ENCODE data around the gene RAB3GAP1.

Gene RAB3GAP1

DNA sequence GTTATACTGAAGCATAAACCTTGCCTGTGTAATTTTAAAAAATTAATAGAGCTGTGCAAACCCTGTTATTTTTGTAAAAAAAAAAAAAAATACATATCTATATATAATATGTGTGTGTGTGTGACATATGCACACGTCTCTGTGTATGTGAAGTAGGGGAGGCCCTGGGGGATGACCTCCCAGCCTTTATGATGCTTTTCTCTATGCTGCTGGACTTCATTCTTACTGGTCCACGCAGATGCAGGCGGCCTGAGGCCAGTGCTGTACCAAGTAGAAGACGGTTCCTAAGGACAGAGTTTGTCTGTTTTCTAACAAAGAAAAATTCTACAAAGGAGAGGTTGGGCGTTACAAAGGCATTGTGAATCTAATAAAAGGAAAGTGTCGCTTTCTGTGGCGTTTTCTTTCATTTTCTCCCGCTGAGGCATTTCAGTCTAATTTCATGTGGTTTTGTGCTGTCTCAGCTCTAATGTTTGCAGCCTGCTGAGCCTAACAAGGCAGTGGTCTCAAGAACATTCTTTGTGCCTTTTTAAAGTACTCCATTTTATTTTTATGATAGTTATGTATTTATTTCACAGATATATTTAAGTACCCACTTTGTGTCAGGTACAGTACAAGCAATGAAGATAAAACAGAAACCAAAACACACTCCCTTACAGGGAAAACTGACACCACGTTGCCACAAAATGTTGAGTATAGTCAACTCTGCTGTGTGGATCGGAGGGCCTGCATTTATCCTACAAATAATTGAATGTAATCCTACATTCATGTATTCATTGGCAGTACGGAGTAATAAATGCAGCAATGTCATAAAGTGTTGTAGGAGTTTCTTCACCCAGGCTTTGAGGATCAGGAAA lies 118.0 kb downstream of the RAB3GAP1 start:
- H3K79me2 ChIP-seq (ENCODE audit: control insufficient read depth, insufficient read depth, low read length): no peaks in the 10 kb centered on the region
- H3K27me3 ChIP-seq (ENCODE audit: insufficient read depth, low read length, poor library complexity): no peaks in the 10 kb centered on the region
- H2AK5ac ChIP-seq (ENCODE audit: low read length): no peak overlapping the region
- H3K4me1 ChIP-seq (ENCODE audit: control insufficient read depth, low read depth, low read length): no peaks in the 10 kb centered on the region
- H2BK120ac ChIP-seq (ENCODE audit: low read depth, low read length): no peak overlapping the region
- H4K5ac ChIP-seq (ENCODE audit: low read length): no peak overlapping the region
- H3K18ac ChIP-seq (ENCODE audit: low read length): no peak overlapping the region
- H2BK5ac ChIP-seq (ENCODE audit: low read length): no peak overlapping the region
- H3K79me1 ChIP-seq (ENCODE audit: low read length): no peaks in the 10 kb centered on the region
- peaks cover 5% of the 10 kb centered on the region for H3K36me3 ChIP-seq (ENCODE audit: control insufficient read depth, insufficient read depth, low read length)
- H4K8ac ChIP-seq (ENCODE audit: low read depth, low read length): no peak overlapping the region
- no peak overlapping the region for H3K4me3 ChIP-seq (ENCODE audit: low read length)
- no peak overlapping the region for H3K56ac ChIP-seq (ENCODE audit: low read length)
- no peak overlapping the region for H3K23ac ChIP-seq (ENCODE audit: low read length)
- DNase-seq: no peak
- H3K27ac ChIP-seq (ENCODE audit: low read depth, low read length): no peak overlapping the region
- no peak overlapping the region for H3K9ac ChIP-seq (ENCODE audit: low read length)
- WGBS (ENCODE audit: extremely low coverage, insufficient coverage, low lambda C conversion rate): no CpG with 5 or more reads among the region's 11 CpGs
- H3K4ac ChIP-seq (ENCODE audit: low read depth, low read length): no peak overlapping the region
- H3K4me2 ChIP-seq (ENCODE audit: low read length): no peak overlapping the region
- H2BK15ac ChIP-seq (replicated peaks; ENCODE audit: low read depth): no peak overlapping the region

DNA sequence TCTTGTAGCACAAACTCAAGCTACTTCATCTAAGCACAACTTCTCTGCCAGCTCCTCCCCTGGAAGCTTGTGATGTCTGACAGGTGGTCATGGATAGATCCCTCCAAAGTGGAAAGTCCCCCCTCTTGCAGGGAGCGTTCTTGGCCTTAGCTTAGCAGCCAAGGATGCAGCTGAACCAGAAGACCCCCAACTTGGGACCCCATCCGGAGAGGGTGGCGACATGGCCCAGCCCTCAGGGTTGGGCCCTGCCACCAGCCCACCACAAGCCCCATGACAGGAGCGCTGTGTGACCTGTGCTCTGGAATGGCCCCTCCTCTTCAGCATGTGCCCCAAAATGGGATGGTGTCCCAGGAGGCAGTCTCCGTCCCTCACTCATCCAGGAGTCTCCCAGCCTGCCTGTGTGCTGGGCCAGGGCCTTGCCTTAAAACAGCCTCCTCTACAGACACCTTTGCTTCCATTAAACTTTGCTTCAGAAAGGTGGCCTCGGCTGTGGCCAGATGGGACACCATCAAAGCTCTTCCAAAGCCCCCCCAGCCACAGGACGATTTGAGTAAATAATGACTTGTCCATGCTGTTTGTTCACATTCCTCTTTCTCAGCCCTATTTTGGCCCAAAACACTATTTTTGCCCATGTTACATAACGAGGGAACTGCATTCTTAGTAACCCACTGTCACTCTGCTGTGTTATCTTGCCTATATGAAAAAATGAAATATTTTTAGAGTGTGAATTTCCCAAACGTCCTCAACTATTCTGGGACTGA lies 122.1 kb downstream of the RAB3GAP1 start:
- no peaks in the 10 kb centered on the region for H3K79me2 ChIP-seq (ENCODE audit: control insufficient read depth, insufficient read depth, low read length)
- H3K4me3 ChIP-seq (ENCODE audit: low read length): no peak overlapping the region
- no peak overlapping the region for H3K4me2 ChIP-seq (ENCODE audit: low read length)
- no peak overlapping the region for H4K5ac ChIP-seq (ENCODE audit: low read length)
- H3K27ac ChIP-seq (ENCODE audit: low read depth, low read length): no peak overlapping the region
- no peaks in the 10 kb centered on the region for H3K27me3 ChIP-seq (ENCODE audit: insufficient read depth, low read length, poor library complexity)
- H2AK5ac ChIP-seq (ENCODE audit: low read length): no peak overlapping the region
- no peak overlapping the region for H3K9ac ChIP-seq (ENCODE audit: low read length)
- no peak overlapping the region for H2BK15ac ChIP-seq (replicated peaks; ENCODE audit: low read depth)
- no peak overlapping the region for H2BK120ac ChIP-seq (ENCODE audit: low read depth, low read length)
- H4K8ac ChIP-seq (ENCODE audit: low read depth, low read length): no peak overlapping the region
- WGBS (ENCODE audit: extremely low coverage, insufficient coverage, low lambda C conversion rate): no CpG with 5 or more reads among the region's 9 CpGs
- H3K18ac ChIP-seq (ENCODE audit: low read length): no peak overlapping the region
- DNase-seq: no peak
- H3K23ac ChIP-seq (ENCODE audit: low read length): no peak overlapping the region
- H3K56ac ChIP-seq (ENCODE audit: low read length): no peak overlapping the region
- H3K36me3 ChIP-seq (ENCODE audit: control insufficient read depth, insufficient read depth, low read length): no peaks in the 10 kb centered on the region
- H3K4me1 ChIP-seq (ENCODE audit: control insufficient read depth, low read depth, low read length): no peaks in the 10 kb centered on the region
- H3K79me1 ChIP-seq (ENCODE audit: low read length): no peaks in the 10 kb centered on the region
- H2BK5ac ChIP-seq (ENCODE audit: low read length): no peak overlapping the region
- no peak overlapping the region for H3K4ac ChIP-seq (ENCODE audit: low read depth, low read length)

- DNase-seq: no peak
- Histone ChIP-seq H4K8ac (ENCODE audit: low read depth, low read length) (no peak overlapping the region), H2BK15ac (replicated peaks; ENCODE audit: low read depth) (no peak overlapping the region), H4K5ac (ENCODE audit: low read length) (no peak overlapping the region), H2BK120ac (ENCODE audit: low read depth, low read length) (no peak overlapping the region), H3K56ac (ENCODE audit: low read length) (no peak overlapping the region), H3K23ac (ENCODE audit: low read length) (no peak overlapping the region), H3K4ac (ENCODE audit: low read depth, low read length) (no peak overlapping the region), H3K79me1 (ENCODE audit: low read length) (no peaks in the 10 kb centered on the region), H3K4me2 (ENCODE audit: low read length) (no peak overlapping the region), H3K36me3 (ENCODE audit: control insufficient read depth, insufficient read depth, low read length) (no peaks in the 10 kb centered on the region), H3K4me1 (ENCODE audit: control insufficient read depth, low read depth, low read length) (no peaks in the 10 kb centered on the region), H3K9ac (ENCODE audit: low read length) (no peak overlapping the region), H3K27ac (ENCODE audit: low read depth, low read length) (no peak overlapping the region), H2AK5ac (ENCODE audit: low read length) (no peak overlapping the region), H3K27me3 (ENCODE audit: insufficient read depth, low read length, poor library complexity) (no peaks in the 10 kb centered on the region), H3K4me3 (ENCODE audit: low read length) (no peak overlapping the region), H3K79me2 (ENCODE audit: control insufficient read depth, insufficient read depth, low read length) (no peaks in the 10 kb centered on the region), H2BK5ac (ENCODE audit: low read length) (no peak overlapping the region), H3K18ac (ENCODE audit: low read length) (no peak overlapping the region)
- WGBS (ENCODE audit: extremely low coverage, insufficient coverage, low lambda C conversion rate): no CpG with 5 or more reads among the region's 6 CpGs
These were observed 122.7 kb downstream of the RAB3GAP1 start for GRCh38 chr2:135174810-135175093.

GRCh38 chr2:135175177-135175576 lies 123.1 kb downstream of the RAB3GAP1 start:
- Histone ChIP-seq H3K4me2 (ENCODE audit: low read length) (no peak overlapping the region), H3K4ac (ENCODE audit: low read depth, low read length) (no peak overlapping the region), H2BK120ac (ENCODE audit: low read depth, low read length) (no peak overlapping the region), H3K56ac (ENCODE audit: low read length) (no peak overlapping the region), H2BK15ac (replicated peaks; ENCODE audit: low read depth) (no peak overlapping the region), H3K79me2 (ENCODE audit: control insufficient read depth, insufficient read depth, low read length) (no peaks in the 10 kb centered on the region), H2BK5ac (ENCODE audit: low read length) (no peak overlapping the region), H3K27me3 (ENCODE audit: insufficient read depth, low read length, poor library complexity) (no peaks in the 10 kb centered on the region), H3K4me1 (ENCODE audit: control insufficient read depth, low read depth, low read length) (no peaks in the 10 kb centered on the region), H3K79me1 (ENCODE audit: low read length) (no peaks in the 10 kb centered on the region), H3K9ac (ENCODE audit: low read length) (no peak overlapping the region), H3K18ac (ENCODE audit: low read length) (no peak overlapping the region), H4K8ac (ENCODE audit: low read depth, low read length) (no peak overlapping the region), H3K23ac (ENCODE audit: low read length) (no peak overlapping the region), H2AK5ac (ENCODE audit: low read length) (no peak overlapping the region), H3K4me3 (ENCODE audit: low read length) (no peak overlapping the region), H3K27ac (ENCODE audit: low read depth, low read length) (no peak overlapping the region), H3K36me3 (ENCODE audit: control insufficient read depth, insufficient read depth, low read length) (no peaks in the 10 kb centered on the region), H4K5ac (ENCODE audit: low read length) (no peak overlapping the region)
- no peak for DNase-seq
- WGBS (ENCODE audit: extremely low coverage, insufficient coverage, low lambda C conversion rate): no CpG with 5 or more reads among the region's 3 CpGs

DNA sequence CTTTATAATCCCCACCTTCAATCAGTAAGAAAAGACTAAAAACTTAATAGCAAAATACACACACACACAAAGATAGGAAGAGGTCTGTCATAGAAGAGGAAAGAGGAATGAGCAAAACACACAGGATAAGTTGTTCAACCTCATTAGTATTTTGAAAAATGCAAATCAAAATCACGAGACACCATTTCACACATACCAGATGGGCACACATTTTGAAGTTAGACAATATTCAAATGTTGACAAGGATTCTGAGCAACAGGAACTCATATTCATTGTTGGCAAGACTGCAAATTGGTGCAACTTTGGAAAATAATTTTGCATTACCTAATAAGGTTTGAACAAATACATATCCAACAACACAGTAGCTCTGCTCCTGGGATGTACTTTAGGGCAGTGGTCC lies 127.6 kb downstream of the RAB3GAP1 start:
- Histone ChIP-seq H3K4ac (ENCODE audit: low read depth, low read length) (no peak overlapping the region), H2BK15ac (replicated peaks; ENCODE audit: low read depth) (no peak overlapping the region), H3K4me2 (ENCODE audit: low read length) (no peak overlapping the region), H3K36me3 (ENCODE audit: control insufficient read depth, insufficient read depth, low read length) (no peaks in the 10 kb centered on the region), H2BK5ac (ENCODE audit: low read length) (no peak overlapping the region), H3K56ac (ENCODE audit: low read length) (no peak overlapping the region), H3K4me3 (ENCODE audit: low read length) (no peak overlapping the region), H2AK5ac (ENCODE audit: low read length) (no peak overlapping the region), H3K27me3 (ENCODE audit: insufficient read depth, low read length, poor library complexity) (no peaks in the 10 kb centered on the region), H3K23ac (ENCODE audit: low read length) (no peak overlapping the region), H4K5ac (ENCODE audit: low read length) (no peak overlapping the region), H3K79me2 (ENCODE audit: control insufficient read depth, insufficient read depth, low read length) (no peaks in the 10 kb centered on the region), H4K8ac (ENCODE audit: low read depth, low read length) (no peak overlapping the region), H3K79me1 (ENCODE audit: low read length) (no peaks in the 10 kb centered on the region), H3K4me1 (ENCODE audit: control insufficient read depth, low read depth, low read length) (no peaks in the 10 kb centered on the region), H3K18ac (ENCODE audit: low read length) (no peak overlapping the region), H3K9ac (ENCODE audit: low read length) (no peak overlapping the region), H3K27ac (ENCODE audit: low read depth, low read length) (no peak overlapping the region), H2BK120ac (ENCODE audit: low read depth, low read length) (no peak overlapping the region)
- no peak for DNase-seq
- no CpG with 5 or more reads among the region's 1 CpG for WGBS (ENCODE audit: extremely low coverage, insufficient coverage, low lambda C conversion rate)
